ENCODE results near the gene SLX4IP.

The SLX4IP gene

DNA sequence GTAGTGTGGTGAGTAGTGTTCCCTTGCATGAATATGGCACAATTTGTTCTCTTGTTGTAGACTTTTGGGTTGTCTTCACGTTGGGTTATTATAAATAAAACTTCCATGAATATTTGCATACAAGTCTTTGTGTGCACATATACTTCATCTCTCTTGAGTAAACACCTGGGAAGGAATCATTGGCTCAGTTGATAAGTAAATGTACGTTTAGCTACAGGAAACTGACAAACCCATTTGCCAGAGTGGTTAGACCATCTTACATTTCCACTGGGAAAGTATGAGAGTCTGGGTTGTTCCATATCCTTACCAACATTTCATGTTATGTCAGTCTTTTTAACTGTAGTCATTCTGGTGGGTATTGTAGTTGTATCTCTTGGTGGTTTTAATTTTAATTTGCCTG is 119.2 kb downstream of the SLX4IP start:
- DNase-seq, result no peak

DNA sequence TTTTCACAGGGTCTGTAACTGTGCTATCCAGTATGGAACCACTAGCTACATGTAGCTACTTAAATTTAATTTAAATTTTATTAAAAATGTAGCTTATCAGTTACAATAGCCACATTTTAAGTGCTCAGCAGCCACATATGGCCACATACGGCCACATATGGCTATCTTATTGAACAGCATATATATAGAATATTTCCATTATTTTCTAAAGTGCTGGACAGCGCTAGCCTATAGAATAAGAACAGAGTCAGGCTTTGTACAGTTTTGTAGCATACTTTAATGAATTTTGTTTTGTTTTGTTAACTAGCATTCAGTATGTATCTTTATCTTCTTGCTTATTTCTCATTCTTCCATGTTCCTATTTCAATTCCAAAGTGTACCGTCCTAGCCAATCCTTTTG is 120.3 kb downstream of the SLX4IP start:
- DNase-seq, result no peak

DNA sequence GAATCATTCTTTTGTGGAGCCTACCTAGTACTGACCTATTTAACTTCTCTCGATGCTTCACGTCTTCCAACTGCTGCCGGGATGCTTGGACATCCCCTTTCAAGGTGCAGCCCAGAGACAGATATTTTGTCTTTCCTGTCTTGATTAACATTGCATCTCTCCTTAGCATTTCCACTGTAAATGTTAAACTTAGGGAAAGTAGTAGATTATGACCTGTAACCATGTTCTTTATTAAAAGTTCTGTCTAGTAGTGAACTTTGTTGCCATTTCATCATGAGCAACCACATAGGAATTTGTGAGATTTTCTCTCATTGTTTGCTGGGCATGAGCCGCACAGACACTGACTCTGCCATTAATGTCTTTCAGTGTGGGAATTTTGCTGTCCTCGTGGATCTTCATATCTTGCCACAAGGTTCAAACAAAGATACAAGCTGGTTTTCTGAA is 120.8 kb downstream of the SLX4IP start:
- DNase-seq, result no peak

DNA sequence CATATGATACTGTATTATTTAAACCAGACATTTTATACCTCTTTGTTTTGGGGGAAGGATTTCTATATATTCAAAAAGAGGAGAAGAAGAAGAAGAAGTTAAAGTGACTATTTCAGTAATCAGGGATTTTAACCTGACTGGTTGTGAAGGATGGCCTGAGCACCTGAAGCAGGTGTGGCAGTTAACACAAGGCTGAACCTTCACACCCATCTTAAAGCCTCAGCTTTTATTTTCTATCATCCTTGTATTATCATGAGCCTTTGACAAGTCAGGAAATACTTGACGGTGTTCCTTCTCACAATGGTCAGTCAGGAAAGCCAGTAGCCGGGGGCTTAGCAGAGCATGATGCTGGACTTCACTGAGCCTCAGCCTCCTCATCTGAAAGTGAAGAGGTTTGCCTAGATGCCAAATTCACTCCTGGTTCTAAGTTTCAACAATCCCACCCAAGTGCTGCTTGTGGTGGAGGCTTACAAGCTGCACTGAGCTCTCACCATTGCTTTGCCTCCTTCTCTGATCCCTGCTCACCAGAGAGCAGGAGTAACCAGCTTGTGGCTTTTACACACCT is 121.5 kb downstream of the SLX4IP start:
- DNase-seq, result no peak

DNA sequence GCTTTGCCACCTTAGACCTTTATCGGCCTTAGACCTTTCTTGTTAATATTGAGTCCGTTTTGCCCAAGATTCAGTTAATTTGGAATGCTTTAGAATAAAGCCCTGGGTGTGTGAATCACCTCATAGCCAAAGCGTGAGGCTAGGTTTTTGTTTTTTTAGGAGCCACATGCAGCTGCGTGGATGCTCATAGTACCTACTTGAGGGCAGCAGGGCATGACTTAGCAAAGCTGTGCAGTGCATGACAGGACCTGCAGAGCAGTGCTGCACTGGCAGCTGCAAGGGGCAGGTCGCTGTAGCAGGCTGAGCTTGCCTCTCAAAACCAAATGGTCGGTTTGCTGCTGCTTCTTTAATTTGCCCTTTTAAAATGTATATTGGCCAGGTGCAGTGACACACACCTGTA is 122.6 kb downstream of the SLX4IP start:
- no peak for DNase-seq

DNA sequence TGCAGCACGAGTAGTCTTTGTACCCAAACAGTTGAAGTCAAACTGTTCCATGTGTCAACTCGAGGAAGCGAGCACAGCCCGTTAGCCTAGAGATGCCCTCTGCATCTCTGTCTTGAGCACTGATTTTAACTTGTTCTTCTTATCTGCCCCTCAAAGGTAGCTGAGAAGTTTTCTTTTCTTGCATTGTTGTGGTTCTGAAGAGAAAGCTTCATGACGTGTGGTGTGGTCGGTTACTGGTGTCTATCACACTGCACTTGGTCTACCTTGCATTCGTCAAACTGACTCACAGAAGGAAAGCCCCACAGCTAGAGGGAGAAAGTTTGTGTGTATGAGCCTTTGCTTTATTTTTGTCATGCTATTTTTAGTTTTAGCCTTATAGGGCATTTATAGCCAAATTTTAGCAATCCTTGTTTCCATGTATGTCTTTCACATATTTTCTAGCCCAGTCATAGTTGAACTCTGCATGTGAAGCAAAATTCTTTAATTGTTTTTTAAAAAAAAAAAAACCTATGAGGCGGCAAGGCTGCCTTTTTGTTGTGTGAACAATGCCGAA is 123.6 kb downstream of the SLX4IP start:
- DNase-seq, result no peak

DNA sequence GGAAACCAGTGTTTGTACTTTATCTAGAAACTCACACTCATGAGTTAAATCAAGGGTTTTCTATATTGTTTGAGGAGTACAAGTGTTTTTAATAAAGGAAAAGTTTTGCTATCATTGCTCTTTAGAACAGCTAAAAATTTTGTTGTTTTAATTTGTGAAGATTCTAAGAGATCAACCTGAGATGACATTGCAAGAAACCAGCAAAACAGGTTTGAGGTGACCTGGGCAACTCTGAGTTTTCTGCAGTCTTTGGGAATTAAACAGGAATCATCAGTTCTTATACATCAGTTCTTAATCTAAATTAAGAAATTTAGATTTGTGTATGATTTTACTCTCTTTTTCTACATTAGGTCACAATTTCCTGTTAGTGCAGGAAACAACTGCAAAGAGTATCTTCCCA is 124.2 kb downstream of the SLX4IP start:
- no peak for DNase-seq

DNA sequence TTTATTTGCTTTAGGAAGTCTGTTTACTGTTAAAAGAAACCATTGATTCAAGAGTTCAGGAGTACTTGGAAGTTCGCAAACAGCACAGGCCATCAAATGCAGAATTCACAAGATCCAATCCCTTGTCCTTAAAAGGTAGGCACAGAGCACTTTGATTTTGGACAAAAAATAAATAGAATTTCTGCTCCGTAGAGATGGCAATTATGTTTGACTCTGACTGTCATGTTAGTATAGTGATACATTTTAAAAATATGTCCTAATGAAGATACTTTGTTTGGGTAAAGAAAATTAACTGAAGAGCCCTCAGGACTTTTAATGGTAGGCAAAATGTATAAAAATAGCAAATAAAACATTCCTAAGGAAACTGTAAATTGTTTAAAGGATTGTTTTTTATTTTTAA is 125.6 kb downstream of the SLX4IP start:
- no peak for DNase-seq

DNA sequence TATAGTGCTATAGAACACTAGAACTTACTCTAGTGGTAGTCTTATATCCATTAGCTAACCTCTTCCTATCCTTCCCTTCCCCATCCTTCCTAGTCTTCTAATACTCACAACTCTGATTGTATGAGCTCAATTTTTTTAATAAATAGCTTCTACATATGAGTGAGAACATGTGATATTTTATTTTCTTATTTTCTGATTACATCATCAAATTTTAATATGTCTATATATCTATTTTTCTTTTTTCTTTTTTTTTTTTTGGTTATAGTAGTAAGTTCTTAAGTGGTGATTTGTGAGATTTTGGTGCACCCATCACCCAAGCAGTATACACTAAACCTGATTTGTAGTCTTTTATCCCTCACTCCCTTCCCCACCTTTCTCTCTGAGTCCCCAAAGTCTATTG is 126.2 kb downstream of the SLX4IP start:
- no peak for DNase-seq

DNA sequence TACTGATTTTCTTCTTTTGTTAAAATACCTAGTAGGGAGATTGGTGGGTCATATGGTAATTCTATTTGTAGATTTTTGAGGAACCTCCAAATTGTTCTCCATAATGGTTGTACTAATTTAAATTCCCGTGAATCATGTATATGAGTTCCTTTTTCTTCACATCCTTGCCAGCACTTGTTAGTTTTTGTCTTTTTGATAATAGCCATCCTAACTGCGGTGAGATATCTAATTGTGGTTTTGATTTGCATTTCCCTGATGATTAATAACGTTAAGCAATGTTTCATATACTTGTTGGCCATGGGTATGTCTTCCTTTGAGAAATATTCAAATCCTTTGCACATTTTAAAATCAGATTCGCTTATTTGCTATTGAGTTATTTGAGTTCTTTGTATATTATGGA is 127.8 kb downstream of the SLX4IP start:
- no peak for DNase-seq

DNA sequence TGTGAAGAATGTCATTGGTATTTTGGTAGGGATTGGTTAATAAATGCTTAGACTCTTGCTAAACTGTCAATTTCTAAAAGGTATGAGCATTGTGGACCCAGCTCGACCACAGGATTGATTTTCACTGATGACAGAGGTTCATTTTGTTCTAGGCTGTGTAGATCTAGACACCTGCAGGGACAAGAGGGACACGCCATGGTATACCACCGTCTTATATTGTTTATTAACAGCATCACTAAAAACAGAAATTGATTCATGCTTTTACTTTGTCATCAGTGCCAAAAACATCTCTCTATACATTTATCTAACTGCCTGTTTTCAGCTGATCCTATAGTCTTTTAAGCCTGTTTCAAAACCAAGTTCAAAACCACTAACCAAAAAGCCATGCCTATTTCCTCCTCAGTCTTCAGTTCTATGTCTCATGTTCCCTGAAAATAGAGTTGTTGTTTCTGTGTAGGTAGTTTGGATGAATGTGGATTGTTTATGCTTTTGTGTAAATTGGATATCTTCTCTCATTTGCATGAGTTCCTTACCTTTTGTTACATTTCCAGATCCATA is 128.9 kb downstream of the SLX4IP start:
- DNase-seq, result no peak

DNA sequence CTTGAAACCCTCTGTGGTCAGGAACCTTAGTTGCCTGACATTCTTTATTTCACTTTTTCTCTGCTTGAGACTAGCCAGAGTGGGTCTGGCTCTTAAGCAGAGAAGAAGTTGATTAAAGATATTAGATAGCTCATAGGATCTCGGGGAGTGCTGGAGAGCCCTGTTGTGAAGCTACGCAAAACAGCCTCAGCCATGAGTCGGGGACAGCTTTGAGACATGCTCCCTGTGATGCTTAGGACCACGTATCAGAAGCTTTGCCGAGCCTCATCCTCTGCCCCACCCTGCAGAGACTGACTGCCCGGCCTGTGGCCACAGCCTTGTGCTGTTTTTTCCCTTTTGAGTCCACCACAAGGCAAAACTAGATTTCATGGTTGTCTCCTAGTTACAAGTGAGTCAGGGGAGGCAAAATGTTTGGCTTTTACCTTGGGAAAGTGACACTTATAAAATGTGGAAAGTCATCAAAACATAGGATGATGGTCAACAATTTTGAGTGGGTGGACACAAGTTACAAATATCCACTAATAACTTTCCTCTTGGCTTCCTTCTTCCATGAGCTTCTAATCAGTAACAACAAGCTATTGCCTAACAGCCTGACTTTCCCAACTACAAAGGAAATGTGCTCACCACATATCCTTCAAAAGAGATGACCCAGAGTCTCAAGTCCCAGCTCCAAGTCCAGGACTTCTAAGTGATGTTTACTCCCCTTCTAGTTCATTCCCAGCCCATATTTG is 130.3 kb downstream of the SLX4IP start:
- no peak for DNase-seq

DNA sequence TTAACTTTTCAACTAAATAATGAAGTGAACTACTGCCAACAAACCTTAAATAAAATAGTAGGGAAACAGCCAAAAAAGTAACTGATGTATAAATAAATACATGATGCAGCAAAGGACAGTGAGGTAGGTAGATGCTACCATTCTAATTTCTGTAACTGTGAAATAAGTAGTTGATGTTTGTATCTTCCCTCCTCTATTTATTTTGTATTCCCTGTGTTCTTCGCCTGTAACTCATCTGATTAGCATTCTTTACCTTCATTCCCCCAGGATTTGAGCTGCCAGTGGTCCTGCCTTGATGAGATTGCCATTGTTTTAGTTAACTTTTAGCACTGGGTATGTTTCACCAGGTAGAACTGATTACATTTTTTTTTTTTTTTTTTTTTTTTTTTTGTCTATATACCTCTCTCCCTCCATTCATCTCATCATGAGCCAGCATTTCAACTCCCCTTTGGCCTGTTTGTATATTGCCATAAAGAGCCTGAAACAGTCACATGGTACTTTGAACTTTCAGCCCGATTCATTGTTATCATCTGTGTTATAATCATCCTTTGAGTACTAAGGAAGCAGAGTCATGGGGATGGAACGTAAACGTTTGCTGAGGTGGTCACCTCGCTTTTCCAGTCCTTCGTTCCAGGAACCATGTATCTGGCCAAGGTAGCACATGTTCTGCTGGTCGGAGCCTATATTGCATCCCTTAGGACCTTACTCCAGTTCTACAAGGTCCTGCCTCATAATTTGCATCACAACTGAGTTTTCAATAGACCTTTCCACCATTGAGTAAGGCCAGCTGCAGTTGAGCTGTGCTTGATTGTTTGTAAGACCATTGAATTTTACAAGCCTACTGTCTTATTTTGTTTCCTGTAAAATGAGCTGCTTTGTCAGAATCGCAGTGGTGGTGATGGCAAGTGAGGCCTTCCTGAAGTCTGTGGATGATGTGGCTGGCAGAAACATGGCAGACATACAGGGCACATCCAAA is 131.1 kb downstream of the SLX4IP start:
- DNase-seq, result no peak

DNA sequence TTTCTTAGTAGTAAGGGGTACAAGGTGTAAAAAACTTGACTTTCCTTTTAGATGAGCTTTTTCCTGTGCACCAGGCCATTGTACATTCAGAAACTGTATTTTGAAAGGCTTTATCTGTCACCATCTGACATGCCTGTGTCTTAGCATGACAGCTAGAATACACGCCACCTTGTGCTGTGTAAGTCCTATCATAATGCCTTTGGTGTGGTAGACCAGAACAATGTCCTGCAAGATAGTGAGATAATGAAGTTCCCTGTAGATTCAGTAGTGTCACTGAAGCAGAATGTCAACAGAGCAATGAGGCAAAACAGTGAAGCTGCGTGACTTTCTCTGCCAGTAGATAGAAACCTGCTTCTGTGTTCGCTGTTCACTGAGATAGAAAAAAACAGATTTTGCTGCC is 132.9 kb downstream of the SLX4IP start:
- DNase-seq, result no peak

DNA sequence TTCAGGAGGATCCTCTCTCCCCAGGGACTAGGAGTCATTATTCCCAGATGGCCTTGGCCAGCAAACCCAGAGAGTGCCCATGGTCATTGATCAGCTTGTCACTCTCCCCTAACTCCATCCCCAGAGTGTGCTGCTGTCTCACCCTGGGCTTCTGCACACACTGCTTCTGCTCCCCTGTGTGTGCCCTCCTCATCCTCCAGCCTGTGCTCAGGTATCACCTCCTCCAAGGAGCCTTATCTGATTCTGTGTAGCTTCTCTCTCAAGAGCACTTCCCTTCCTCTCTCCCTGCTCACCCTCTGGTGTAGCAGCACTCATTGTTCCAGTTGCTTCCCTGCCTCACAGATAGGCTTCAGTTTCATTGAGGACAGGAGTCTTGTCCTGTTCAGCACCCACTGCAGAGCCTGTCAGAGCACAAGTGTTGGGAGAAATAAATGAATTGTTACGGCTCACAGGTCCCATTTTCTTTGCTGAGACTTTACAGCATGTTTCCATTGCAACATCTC is 136.3 kb downstream of the SLX4IP start:
- no peak for DNase-seq

DNA sequence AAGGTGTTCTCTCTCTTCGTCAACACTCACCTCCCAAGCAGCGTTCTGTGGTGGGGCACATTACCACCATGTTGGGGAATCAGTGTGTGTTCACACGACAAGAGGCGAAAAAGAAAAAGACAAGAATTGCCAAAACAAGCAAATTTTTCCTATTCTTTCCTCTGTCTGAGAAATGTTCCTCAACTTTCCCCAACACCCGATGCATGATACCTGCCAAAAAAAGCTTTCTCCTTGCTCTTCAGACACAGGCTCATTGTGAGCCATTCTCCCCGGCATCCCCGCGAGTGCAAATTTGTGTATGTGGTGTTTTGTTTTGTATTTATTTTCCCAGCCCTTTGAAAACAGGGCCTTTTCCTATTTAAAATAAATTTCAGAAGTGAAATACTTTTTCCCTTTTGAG is 137.7 kb downstream of the SLX4IP start:
- DNase-seq, result no peak

DNA sequence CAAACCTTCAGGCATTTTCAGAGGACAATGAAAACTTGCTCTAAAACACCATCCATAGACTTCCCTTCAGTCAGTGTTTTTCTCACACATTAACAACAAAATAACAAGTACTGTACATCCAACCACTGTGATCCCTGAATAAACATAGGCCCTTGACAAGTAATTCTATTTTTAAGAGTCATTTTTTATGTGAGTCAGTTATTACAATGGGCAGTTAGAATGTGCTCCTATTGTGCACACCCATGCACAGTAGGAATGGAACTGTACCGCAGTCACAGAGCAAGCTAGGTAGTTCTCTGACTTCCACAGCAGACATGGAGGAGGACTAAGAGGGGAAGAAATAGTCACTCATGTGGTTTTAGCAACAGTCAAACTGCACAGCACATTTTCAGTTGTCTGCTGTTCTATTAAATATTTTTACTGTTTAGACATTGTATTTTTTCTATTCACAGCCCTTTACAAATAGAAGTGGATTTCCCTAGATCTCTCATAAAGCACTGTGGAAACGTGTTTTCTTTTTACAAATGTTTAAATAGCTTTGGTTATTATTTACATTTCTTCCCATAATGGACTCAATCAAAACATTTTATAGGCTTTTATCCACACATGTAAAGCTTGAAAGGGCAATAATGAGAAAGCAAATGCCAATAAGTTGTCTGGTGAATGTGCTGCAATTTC is 138.3 kb downstream of the SLX4IP start:
- DNase-seq, result no peak

DNA sequence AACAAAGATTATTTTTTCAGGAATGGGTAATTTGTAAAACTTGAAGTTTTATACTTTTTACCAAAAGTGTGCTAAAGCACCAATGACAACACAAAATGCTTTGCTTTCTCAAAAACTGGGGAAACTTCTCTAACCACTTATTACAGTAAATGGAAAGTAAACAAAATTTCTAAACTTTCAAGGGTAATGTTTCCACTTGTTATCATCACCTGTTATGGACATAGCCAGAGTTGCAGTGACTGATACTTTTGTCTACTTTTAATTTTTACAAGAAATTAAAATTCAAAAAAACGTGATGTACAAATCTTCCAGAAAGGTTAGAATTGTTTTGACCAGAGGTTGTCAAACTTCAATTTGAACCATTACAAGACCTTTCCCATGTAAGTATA is 138.8 kb downstream of the SLX4IP start:
- no peak for DNase-seq

DNA sequence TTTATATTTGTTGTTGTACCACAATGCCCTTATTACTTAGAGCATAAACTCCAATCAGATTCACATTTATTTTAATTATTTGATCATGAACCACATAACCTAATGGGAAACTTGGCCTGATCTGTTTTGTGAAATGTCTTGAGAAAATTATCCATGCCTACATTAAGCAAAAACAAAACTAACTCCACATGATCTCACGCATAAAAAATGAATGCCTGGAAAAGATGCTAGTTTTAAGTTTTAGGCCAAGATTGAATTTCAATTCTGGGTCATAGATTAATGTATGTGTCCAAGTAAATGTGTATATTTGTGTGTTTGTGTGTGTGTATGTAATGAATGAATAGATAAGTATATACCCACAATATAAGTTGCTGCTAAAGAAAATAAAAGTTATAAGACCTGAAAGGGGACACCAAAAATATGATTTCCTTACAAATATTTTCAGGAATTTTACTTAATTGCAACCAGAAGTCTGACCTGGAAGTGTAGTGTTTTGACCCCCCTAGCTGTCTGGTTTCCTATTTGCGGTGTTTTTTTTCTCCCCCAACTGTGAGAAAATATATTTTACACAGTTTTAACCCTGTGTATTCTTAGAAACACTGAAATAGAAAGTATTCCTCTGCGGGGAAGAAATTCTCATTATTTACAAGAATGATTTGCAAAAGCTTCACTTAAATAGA is 141.4 kb downstream of the SLX4IP start:
- no peak for DNase-seq

DNA sequence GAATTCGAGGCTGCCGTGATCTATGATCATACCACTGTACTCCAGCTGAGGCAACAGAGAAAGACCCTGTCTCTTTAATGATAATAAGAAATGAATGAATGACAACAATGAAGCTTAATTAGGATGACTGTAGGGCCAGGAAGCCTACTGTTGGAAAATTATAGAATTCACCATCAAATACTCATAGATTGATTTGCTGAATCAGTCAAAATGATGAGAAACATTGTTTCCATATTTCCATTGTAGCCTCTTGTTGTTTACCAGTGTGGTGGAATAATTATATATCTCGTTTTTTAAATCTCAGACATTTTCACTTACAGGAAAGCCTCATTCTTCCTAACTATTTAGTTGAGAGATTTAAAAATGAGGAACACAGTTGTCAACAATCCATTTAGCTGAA is 142.5 kb downstream of the SLX4IP start:
- DNase-seq, result no peak

DNA sequence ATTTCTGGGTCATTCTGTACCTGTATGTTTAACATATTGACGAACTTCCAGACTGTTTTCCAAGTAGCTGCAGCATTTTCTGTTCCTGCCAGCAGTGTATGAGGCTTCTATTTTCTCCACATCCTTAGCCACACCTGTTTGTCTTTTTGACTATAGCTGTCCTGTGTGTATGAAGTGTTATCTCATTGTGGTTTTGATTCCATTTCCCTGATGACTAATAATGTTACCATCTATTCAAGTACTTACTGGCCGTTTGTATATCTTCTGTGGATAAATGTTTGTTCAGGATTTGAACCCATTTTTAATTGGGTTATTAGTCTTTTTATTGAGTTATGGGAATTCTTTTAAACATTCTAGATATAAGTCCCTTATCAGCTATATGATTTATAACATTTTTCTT is 143.5 kb downstream of the SLX4IP start:
- DNase-seq, result peak; percentile 42

DNA sequence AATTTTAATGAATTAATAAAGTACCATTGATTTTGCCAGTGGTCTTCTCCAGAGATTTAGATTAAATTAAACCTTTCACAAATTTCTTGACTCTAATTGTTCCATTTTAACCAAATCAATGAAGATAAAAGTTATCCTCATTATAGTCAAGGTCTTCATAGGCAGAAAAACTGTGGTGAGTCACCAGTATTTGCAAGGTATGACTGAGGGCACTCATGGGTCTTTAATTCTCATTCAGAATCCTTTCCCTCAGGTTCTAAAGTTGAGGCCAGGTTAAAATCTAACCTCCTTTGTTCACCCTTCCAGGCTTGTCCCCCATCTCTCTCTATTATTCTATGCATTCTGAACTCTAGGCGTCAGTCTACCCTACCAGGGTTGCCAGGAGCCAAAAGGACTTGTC is 144.8 kb downstream of the SLX4IP start:
- no peak for DNase-seq
